GM19455 (cell line): Measurements from ENCODE around the gene RNASE9.
"Not testable (repeated sequence)": the region's sequence is repeated elsewhere in the genome, so short reads cannot be mapped to it uniquely, and the experiment has no call there.

Experiments used
- ATAC-seq: cut with Tn5 transposase; IDR thresholded peaks from one replicate; pipeline ENCODE4 v1.9.1; 2021; ENCODE audit not compliant: unreplicated experiment

RNASE9 gene

DNA sequence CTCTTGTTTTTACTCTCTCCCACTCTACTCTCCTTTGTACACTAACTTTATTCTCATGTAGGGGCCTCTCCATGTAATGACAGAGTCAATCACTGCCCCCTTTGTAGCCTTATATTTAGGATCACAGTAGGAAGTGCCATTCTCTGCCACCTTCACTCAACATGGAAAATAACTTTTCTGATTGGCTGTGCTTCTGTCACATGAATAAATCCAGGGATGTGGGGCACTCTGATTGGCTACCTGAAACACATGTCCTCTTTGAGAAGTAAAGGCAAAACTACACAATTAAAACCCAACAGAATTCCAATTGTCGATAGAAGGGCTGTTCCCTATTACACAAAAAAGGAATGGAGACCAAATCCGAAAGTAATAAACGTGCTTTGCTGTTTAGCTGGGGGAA, at the start of gene RNASE9:
RNASE9 (minus strand) TSS at position 87 of the 400 bp plus-strand sequence.
- no peak for ATAC-seq

DNA sequence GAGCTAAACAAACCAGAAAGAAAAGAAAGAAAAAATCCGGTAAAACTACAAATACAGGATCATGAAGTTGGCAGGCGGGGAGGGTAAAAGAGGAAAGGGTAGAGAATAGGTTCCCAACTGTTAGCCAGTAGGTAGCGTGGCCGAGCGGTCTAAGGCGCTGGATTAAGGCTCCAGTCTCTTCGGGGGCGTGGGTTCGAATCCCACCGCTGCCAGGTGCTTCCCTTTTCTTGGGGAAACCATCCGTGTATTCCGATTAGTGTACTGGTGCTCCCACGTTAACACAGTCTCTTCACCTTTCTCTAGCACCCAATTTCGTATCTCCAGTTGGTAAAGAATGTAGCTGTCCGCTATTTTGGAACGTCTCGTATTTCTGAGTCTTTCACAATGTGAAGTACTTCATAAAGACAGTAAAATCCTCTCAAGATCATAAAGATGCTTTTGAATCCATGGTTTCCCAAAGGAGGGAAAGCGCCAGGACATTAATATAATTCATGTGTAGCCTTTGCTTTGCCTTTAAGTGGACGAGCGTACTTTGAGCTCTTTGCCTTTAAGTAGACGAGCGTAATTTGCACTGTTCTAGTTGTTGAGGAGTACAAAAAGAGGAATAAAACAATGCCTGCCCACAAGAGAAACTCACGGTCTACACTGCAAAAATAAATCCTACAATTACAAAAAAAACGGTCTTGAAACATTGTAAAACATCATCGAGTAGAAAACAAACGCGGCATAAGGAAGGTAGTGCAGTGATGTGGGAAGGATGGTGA, 49.3 kb upstream of the RNASE9 start:
- no peak for ATAC-seq

DNA sequence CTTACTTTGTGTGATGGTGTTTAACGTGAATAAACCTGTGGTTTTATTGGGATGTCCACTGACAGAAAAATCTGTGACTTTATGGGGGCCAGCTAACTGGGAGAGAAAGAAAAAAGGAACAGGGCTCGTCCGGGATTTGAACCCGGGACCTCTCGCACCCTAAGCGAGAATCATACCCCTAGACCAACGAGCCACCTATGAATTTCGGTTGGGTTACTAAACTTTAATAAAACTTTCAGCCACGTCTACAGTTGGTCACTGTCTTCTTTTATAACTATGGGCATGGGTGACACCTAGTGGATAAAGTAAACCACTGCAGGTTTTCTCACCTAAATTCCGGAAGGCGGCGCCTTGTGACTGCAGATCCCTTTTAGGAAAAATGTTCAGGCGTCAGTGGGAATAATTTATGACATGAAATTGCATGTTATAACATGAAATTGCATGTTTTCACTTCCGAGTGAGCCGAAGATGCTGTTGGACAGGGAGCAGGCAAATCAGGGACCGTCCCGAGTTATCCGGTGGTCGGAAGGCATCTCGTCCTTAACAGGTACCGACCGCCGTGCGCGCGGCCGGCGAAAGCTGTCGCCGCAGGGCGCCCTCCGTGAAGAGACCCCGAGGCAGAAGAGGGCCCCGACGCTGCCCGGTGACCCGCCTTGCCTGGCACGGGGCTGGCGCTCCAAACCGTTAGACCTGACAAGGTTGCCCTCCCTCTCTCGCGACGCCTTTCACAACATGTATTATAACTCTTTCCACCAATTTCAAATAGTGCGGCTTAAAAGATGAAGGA, 48.6 kb upstream of the RNASE9 start:
- ATAC-seq: no peak

DNA sequence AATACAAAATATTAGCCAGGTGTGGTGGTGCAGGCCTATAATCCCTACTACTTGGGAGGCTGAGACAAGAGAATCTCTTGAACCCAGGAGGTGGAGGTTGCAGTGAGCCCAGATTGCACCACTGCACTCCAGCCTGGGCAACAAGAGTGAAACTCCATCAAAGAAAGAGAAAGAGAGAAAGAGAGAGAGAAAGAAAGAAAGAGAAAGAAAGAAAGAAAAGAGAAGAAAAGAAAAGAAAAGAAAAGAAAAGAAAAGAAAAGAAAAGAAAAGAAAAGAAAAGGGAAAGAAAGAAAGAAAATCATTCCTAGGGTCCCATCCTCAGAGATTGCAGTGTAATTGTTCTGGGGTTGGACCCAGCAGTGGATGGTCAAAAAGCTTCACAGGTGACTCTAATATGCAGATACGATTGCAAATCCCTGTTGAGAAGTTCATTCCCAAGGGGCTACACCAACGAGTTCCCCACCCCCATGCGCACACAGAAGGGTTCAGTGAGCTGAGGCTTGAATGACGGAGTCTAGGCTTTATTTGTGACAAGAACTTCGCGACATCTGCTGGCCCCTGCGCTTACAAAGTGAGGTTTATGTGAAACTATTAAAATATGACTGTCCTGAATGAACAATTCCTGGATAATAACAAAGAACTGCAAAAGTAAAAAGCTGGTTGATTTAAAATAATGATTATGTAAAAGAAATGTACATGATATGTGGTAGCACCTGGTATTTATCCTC, 47.7 kb upstream of the RNASE9 start:
- no peak for ATAC-seq

DNA sequence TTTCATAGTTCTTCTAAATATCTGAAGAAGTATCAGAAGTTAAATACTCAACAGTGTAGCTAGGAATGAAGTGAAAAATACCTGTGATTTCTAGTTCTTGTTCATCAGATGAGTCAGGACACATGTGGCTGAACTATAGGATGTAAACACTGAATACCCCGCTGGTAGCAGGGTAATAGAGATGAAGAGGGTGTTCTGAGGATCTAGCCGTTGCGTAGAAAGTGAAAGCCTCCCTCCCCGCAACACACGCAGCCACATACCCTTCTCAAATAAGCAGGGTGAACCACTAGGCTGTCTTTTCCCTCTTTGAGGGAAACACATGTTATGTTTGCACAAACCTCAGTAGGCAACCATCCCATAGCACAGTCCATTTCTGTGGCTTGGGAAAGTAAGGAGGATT, 46.8 kb upstream of the RNASE9 start:
- ATAC-seq: no peak

DNA sequence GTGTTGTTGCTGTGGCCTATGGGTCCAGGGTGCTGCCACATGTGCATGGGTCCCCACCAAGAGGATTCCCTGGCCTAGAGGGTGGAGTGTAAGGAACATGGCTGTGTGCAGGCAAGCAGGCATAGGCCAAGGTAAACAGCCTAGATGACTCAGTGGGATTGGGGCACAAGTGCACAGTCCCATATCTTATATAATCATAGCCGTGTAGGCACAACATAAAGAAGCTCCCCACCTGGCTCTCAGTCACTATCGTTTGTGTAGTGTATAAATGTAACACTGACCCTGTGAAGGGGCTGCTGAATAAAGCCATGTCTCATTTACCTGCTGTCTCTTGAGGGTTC, 46.0 kb upstream of the RNASE9 start:
- ATAC-seq: no peak

DNA sequence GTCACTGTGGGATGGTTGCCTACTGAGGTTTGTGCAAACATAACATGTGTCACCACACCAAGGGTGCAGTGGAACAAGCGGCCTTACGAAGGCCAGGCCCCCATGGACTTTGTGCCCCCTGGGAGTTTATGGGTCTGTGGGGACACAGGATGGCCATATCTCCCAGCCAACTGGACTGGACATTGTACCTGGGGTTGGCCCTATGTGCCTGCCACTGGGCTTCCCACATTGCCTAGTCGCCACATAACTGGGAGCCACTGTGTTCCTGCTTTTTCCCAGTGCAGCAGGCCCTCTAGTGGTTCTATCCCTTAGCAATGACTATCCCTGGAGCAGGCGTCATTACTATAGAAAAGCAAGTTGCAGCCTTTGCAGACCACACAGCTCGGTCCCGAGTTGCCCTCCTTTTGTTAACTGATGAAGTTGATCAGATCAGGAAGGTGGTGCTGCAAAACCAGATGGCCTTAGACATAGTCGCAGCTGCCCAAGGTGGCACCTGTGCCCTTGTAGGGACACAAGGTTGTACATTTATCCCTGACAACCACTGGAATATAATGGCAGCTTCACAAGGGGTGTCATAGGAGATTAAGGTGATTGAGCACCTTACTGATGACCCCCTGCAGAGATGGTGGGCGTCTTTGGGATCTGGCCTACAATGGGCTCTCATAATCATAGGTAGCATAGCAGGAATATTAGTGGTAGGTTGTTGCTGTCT, 45.5 kb upstream of the RNASE9 start:
- ATAC-seq: no peak

DNA sequence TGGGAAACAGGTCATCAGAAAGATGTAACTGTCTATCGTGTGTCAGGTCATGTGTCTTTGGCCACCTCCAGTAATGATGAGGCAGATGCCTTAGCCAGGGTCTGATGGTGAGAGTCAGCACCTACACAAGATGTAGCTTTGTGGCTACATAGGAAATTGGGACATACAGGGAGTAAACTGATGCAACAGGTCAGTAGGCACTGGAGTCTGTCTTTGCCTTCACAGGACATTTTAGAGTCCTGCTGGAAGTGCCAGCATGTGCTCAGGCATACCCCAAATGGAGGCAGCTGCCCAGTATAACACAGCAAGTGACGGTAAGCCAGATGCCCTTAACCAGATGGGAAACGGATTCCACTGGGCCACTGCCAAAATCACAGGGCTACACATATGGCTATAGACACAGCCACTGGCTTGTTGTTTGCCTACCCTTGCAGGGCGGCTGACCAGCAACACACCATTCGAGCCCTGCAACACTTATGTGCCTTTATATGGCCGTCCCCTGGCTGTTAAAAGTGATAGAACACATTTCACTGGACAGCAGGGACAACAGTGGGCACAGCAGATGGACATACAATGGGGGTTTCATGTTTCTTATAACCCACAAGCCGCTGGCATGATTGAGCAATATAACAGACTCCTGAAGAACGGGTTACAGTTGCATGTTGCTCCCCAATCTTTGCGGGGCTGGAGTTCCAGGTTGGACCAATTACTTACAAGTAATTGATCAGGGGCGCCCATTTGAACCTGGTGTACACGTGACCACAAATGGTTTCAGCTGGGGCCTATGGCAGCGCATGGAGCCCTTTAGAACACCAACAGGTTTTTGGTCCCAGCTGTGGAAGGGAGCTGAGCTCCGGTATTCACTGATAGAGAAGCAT, 43.2 kb upstream of the RNASE9 start:
- ATAC-seq: no peak

DNA sequence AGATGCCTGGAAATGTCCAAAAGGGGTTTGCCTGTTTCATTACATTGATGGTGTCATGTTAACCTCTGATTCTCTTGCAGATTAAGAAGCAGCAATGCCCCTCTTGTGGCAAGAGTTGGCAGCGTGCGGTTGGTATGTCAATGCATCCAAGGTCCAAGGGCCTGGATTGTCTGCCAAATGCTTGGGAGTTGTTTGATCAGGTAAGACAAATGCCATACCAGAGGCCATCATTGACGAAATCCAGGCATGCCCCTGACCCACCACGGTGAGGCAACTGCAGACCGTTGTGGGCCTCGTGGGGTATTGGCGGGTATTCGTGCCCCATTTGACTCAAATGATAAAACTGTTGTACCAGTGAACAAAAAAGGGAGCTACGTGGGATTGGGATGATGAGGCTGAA, 41.7 kb upstream of the RNASE9 start:
- ATAC-seq: no peak

DNA sequence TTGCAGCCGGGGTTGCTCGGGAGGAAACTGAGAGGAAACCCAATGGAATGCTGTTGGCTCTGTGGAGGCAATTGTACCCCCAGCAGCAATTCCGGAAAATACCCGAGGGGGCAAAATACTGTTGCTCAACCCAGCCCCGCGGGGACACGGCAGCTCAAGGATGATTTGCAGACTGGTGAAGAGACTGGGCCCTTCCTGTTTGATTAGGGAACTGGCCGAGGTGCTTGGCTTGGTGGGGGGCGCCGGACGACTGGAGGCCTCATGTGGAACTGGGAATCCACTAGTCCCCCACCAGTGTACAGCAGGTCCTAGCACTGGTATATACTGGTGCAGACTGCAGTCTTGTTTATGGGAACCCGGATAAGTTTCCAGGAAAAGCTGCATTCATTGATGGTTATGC, 40.7 kb upstream of the RNASE9 start:
- ATAC-seq: no peak

DNA sequence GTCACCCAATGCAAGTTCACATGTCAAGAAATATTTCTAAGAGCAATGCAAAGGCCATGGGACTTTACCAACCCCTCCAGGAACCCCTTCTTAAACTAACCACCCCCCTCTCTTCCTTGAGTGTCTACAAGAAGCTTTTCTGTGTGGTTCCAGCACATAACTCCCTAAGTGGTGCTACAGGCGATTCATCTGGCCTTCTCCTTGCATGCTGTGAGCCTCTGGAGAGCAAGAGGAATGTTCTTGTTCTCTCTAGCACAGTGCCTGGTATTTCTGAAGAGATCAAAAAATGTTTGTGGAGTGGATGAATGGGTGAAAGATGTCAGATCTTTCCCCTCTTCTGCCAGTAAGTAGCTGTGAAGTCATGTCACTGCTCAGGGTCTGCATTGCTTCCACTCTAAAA, 36.3 kb upstream of the RNASE9 start:
- no peak for ATAC-seq

DNA sequence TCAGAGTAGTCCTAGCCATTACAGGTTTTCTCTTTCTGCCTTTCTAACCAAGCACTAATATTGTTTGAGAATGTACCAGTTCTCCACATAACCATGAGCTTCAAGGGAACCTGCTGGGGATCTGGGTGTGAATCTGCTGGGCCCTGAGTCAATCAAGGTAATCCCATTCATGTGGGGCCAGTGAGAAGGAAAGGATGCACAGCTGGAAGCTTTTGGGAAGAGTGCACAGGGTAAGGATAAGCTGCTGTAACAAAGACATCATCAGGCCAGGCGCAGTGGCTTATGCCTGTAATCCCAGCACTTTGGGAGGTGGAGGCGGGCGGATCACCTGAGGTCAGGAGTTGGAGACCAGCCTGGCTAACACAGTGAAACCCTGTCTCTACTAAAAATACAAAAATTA, 34.9 kb upstream of the RNASE9 start:
- ATAC-seq: not testable (repeated sequence)

DNA sequence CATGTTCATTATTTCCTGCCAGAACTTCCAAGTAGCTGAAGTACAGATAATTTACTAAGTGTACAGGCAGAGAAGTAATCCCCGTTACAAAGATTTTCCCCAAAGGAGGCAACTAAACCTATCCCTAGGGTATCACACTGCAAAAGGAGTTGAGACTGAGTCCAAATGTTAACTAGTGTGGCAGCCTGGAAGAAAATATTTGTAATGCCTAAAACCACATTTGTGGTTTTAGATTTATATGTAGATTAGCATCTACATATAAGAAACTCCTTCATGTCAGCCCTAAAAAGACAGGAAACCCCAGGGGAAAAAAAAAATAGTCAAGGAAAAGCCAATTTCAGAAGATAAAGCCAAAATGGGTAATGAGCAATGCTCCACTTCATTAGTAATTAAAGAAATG, 31.7 kb upstream of the RNASE9 start:
- no peak for ATAC-seq

DNA sequence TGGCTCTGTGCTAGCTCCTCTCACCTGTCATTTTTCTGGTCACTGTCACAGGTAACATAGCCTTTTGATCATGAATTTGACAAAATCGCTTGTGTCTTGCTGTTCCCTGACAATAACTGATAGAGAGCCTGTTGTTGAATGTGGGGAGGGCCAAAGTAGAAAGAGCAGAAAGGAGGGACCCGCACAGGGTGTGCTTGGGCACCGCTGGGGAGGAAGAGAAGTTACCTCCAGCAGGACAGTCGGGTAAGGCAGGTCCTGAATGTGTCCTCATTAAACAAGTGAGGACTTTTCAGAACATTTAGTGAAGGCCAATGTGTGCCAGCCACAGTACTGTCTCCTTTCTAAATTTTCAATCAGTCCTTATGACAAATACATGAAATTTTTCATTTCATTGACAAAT, 30.4 kb upstream of the RNASE9 start, which contains the start of gene RNASE12:
RNASE12 (minus strand) TSS at position 142 of the 400 bp plus-strand sequence. CDS start 653 bp downstream, outside the sequence.
- no peak for ATAC-seq

DNA sequence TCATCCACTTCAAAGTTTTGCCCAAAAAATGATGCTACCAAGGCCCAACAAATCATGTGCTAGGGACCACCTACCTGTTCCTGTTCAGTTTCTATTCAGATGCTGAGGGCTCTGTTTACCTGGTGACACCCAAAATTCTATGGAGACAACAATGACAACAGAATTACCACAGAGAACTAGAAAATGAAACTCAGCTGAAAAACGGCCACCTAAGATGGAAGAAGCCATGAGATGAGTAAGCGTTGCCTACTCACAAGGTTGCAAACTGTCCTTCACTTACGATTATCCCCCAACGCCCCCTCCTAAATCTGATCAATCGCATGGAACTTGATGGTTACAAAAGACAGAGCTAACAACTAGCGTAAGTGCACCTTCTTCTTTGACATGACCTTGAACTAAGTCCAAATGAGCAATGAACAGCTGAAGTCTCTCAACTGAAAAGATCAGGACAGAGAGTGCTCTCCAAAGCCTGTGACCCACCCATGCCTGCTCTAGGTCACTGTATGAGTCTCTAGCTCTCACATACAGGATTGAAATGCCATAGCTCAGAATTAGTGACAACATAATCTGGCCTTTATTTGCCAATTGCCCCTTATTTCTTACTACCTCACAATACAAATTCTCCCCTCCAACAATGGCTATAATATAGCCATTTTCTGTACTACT, 26.8 kb upstream of the RNASE9 start, which contains the start of gene RNASE11:
RNASE11 (minus strand) TSS at position 513 of the 666 bp plus-strand sequence.
- no peak for ATAC-seq

DNA sequence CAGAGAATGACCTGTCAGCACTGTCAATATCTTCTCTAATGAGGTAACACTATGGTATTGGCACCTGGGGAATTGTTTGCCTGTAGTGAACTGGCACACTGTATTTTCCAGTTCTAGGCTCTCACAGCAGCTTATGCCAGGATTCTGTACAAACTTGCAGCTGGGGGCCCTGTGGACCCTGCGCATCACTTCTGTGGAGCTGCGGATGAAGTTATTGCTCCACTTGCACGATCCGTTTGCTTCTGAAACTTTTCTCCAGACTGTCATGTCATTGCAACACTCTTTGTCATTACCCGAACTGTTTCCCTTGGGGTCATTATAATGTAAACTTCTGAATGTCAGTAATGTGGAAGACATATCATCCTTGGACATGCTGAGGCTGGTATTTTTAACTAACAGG, 23.1 kb upstream of the RNASE9 start:
- no peak for ATAC-seq

DNA sequence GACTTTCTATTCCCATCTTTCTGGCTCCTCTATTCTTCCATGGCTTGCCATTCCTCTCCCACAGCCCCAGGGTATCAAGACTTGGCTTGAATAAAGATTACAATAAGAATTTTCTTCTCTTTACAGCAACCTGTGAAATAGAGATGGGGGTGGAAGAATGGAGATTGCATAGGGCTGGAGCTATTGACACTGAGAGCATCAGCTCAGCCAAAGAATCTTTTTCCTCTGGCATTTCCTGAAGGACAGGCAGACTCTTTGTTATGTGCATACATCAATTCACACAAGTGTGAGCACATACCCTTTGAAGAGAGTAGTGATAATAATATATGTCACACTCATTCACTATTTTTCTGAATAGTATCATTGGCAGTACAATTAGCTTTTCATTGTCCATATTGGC, 22.3 kb upstream of the RNASE9 start:
- no peak for ATAC-seq

DNA sequence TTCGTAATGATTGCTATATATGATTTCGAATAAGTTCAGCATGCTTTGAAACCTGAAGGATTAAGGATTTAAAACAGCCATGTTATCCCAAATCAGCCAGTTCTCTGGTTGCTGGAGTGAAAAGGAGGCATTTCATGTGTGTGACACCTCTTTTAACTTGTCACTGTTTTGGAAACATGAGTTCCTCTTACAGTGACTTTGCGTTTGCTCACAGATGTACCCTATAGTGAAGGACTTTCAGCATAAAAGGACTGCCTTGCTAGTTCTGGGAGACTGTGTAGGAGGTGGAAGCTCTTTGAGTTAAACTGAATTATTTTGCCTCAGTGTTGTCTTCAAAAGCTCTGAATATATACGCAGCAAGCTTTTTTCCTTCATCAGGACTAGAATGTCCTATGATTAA, 19.4 kb upstream of the RNASE9 start:
- ATAC-seq: no peak

DNA sequence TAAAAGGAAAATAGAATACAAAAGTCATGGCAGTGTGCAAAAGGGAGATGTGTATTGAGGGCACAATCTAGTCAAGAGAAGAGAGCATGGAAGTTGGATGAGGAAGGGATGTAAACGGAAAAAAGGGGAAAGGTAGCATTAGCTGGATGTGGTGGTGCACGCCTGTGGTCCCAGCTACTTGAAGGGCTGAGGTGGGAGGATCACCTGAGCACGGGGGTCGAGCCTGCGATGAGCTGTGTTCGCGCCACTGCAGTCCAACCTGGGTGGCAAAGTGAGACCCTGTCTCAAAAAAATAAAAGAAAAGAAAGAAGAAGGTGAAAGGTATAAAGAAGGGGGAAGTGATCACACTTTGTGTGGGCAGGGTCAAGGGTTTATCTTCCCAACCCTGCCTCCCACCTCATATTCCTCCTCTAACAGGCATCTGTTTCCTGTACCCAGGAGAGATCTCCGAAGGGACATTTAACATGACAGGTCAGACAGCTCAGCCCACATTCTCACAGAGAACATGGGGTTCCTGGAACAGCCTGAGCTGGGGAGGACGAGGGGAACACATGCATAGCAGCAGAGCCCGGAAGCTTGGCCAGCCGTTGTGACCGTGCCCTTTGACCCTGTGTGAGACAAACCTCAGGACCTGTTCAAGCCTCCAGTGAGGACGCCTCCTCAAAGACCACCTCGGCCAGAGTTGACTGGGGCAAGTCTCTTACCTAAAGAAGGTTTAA, 18.1 kb upstream of the RNASE9 start:
- no peak for ATAC-seq
